Measurements from ENCODE around the gene PITPNC1. TPM values are rescaled to one million over a fixed set of nuclear protein-coding genes. Genes with fewer than 3 reads are reported as not detected.

PITPNC1 gene
- total RNA-seq, 1 experiment from 2014 or later = 37.5 TPM

GRCh38 chr17:67520252-67520906 lies 143.3 kb downstream of the PITPNC1 start:
- Histone ChIP-seq H3K23me2 (ENCODE audit: insufficient read length, low read depth, low read length, poor library complexity, severe bottlenecking) (no peaks in the 10 kb centered on the region), H3K9me3 (ENCODE audit: control insufficient read depth, low read depth, low read length) (no peaks in the 10 kb centered on the region), H3K14ac (ENCODE audit: insufficient read depth, low read length) (no peak overlapping the region), H4K5ac (ENCODE audit: insufficient read length, low read depth, low read length) (no peak overlapping the region), H3K4me2 (ENCODE audit: insufficient read depth, insufficient read length, low read length) (peak overlapping the region; percentile 25), H2BK12ac (ENCODE audit: insufficient read length, low read depth, low read length) (peak overlapping the region; percentile 12), H2BK5ac (ENCODE audit: insufficient read length, low read length) (no peak overlapping the region), H2AK5ac (ENCODE audit: insufficient read length, low read length) (no peak overlapping the region), H2BK120ac (ENCODE audit: low read depth, low read length, poor library complexity, severe bottlenecking) (no peak overlapping the region), H3K79me1 (ENCODE audit: insufficient read depth, low read depth, low read length, poor library complexity, severe bottlenecking) (no peaks in the 10 kb centered on the region), H4K91ac (ENCODE audit: insufficient read length, low read depth, low read length) (no peak overlapping the region), H3K27me3 (ENCODE audit: insufficient read depth, low read length) (no peaks in the 10 kb centered on the region), H3K18ac (ENCODE audit: insufficient read length, low read depth, low read length) (no peak overlapping the region), H4K20me1 (ENCODE audit: control insufficient read depth, insufficient read depth, insufficient read length) (no peaks in the 10 kb centered on the region), H3K79me2 (ENCODE audit: insufficient read depth, low read length) (peaks cover 3% of the 10 kb centered on the region; the same call in 1 of the 2 replicates), H3T11ph (ENCODE audit: low read length) (no peak overlapping the region), H3K4me1 (ENCODE audit: insufficient read depth, low read length) (peaks cover 25% of the 10 kb centered on the region), H4K8ac (replicated peaks; ENCODE audit: insufficient read length, low read depth, low read length) (no peak overlapping the region), H3K9ac (ENCODE audit: extremely low read depth, insufficient read length, low read length) (no peak overlapping the region), H2AFZ (ENCODE audit: low read length) (no peak overlapping the region), H2BK15ac (ENCODE audit: low read depth, low read length) (no peak overlapping the region), H3K56ac (ENCODE audit: insufficient read length, low read depth, low read length) (no peak overlapping the region), H3K23ac (ENCODE audit: insufficient read length, low read depth, low read length) (no peak overlapping the region), H3K27ac (ENCODE audit: insufficient read length, low read depth, low read length) (peak overlapping the region; percentile 3), H3K4ac (ENCODE audit: low read depth, low read length) (no peak overlapping the region), H2BK20ac (ENCODE audit: low read depth, low read length, poor library complexity, severe bottlenecking) (no peak overlapping the region)
- WGBS (ENCODE audit: extremely low coverage, insufficient read length, low lambda C conversion rate) = no CpG with 5 or more reads among the region's 13 CpGs
- no peaks in the 10 kb centered on the region for H3K27me3 Mint-ChIP-seq (ENCODE audit: low read depth)
- peaks cover 52 to 54% of the 10 kb centered on the region in 2 experiments for H3K4me1 Mint-ChIP-seq
- no peak for TF ChIP-seq CTCF (conservative IDR thresholded peaks at IDR 0.05)
- H3K27ac Mint-ChIP-seq = peak overlapping the region in 1 of 3 experiments; percentile 28; a peak in 2 of 7 replicates
- peaks cover 3 to 6% of the 10 kb centered on the region in 2 experiments; a peak in 4 of 5 replicates for H3K9me3 Mint-ChIP-seq
- DNase-seq = peak; percentile 28
- peaks cover 0 to 10% (median 9%) of the 10 kb centered on the region in 3 experiments; a peak in 5 of 7 replicates for H3K36me3 Mint-ChIP-seq (ENCODE audit: insufficient read depth in 1 of 3, low read depth in 3 of 3)
- H3K4me3 Mint-ChIP-seq = no peak overlapping the region

Measured in H9 (cell line).